GM19240 (cell line): Measurements from ENCODE around the gene C1QTNF9B.
"Not testable (repeated sequence)": the region's sequence is repeated elsewhere in the genome, so short reads cannot be mapped to it uniquely, and the experiment has no call there.

Source experiments
- DNase-seq: peaks from one replicate; pipeline ENCODE4 v3.0.0; 2011; ENCODE audit warnings: low spot score; ENCODE audit not compliant: insufficient read length

The C1QTNF9B gene

DNA sequence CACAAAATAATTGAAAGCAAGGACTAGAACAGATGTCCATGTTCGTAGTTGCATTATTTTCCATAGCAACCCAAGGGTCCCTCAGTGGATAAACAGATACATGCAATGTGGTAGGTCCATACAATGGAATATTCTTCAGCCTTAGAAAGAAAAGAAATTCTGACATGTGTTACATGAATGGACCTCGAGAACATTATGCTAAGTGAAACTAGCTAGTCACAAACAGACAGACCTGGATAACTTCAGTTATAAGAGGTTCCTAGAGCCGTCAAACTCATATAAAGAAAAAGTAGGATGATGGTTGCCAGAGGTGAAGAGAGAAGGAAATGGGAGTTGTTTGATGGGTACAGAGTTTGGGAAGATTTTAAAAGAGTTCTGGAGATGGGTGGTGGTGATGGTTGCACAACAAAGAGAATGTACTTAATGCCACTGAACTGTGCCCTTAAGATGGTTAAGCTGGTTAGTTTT lies at the start of gene C1QTNF9B:
C1QTNF9B (minus strand) TSS at position 51 of the 468 bp plus-strand sequence.
- DNase-seq = not testable (repeated sequence)

DNA sequence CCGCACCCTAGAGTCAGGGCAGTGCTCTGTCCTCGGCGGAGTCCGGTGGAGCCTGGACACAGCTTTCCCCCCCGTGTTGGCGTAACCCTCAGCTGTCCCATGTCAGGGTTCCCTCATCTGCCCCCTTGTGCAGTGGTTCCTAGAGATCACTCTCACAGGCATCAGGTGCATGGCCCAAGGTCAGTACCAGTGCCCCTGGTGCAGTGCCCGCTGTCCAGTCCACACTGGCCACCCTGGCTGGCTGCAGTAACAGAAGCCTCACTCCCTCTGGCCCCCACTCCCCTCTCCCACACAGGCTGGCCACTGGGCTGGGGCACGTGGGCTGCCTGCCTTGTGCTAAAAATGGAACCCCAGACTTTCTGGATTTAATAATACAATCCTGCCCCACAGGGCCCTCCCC lies 49.6 kb upstream of the C1QTNF9B start:
- no peak for DNase-seq

DNA sequence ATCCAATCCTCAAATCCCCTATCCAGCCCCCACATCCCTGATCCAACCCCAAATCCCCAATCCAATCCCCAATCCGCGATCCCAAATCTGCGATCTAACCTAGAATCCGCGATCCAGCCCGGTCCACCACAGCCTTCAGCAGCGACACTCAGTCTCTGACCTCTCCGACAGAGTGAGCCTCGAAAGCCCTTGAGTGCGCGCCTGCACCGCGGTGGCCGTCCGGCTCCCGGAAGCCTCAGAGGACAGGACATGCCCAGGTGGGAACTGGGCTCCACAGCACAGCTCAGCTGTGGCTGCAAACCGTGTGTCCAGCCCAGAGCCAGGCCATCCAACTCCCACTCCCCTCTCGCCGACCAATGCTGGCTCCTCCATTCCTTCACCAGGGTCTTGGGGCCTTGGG lies 48.8 kb upstream of the C1QTNF9B start:
- DNase-seq = no peak

DNA sequence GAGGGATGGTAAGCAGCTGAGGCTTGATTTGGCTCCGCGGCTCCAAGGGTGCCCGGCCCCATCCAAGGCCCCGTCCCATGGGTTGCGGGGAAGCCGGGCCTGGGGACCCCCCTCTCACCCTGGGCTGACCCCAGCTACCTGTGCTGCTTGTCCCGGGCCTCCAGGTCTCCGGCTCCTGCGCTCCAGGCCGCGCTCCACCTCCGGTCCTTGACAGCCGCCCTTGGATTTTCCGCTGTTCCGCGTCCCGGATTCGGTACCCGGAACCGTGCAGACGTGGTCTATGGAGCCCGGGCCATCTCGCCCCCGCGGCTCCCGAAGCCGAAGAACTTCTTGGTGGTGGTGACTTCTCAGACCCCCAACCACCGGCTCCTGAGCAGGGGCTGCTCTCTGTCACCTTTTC lies 48.3 kb upstream of the C1QTNF9B start:
- DNase-seq = no peak

DNA sequence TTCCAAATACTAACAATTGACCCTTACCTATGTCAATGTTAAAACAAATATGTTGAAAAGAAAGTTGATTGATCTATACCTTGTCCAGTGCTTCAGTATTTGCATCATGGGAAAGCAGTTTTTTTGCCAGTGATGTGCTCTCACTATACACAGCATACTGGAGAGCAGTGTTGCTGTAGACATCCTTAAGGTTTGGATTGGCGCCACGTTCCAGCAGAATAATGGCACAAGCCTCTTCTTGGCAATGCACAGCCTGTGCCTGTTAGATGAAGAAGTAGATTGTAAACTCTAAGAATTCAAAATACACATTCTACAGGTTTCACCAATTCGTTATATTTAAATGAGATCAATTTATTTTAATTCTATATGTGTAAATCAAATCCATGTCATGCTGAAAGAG lies 43.9 kb upstream of the C1QTNF9B start:
- DNase-seq = no peak

DNA sequence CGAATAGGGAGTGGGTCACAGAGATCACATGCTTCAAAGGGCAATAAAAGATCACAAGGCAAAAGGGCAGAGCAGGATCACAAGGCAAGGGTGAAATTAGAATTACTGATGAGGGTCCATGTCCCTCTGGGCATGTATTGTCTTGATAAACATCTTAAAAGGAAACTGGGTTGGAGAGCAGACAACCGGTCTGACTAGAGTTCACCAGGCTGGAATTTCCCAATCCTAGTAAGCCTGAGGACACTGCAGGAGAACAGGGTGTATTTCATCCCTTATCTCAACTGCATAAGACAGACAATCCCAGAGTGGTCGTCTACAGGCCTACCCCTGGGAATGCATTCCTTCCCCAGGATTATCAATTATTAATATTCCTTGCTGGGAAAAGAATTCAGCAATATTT lies 42.4 kb upstream of the C1QTNF9B start:
- not testable (repeated sequence) for DNase-seq

DNA sequence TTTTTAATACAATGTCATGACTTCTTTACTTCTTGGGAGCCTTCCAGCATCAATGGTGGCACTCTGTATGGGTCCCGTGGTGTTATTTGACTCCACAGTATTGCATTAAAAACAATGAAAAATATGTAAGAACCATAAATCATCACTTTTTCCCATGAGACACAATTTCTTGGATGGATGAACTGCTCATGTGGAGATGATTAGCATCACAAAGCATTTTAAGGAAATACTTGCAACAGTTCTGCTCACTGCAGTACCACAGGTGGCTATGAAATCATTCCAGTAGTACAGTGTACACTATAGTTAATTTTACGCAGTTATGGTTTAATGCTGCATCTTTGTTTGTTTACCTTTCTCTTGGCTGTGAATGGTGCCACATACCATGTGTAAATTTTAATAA lies 37.2 kb upstream of the C1QTNF9B start:
- no peak for DNase-seq

DNA sequence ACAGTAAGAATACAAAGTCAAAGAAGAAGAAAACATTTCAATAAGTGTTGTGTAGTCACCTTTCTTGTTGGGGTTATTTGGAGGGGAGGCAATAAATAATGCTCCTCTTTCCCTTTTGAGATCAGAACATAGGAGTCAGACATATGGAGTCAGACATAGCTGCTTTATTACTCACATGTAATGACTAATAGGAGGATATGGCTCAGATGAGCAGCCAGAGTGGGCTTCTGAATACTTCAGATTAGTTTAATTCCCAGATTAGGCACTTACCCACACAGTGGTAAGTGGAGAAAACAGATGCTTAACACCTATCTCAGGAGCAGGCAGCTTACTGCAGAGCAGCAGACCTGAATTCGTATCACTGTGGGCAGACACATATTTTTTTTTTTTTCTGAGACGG lies 31.7 kb upstream of the C1QTNF9B start:
- DNase-seq = no peak

DNA sequence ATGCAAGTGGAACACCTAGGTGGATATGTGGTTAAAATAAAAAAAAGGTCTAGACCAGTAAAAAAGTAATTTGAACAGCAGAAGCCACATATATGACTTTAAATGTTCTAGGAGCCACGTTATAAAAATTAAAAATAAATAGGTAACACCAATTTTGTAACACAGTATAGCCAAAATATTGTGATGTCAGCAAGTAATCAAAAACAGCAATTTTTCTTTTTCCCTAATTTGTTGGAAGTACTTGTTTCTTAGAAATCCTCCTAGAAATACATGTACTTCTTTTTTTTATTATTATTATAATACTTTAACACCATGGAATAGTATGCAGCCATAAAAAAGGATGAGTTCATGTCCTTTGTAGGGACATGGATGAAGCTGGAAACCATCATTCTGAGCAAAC lies 25.7 kb upstream of the C1QTNF9B start:
- DNase-seq = no peak

DNA sequence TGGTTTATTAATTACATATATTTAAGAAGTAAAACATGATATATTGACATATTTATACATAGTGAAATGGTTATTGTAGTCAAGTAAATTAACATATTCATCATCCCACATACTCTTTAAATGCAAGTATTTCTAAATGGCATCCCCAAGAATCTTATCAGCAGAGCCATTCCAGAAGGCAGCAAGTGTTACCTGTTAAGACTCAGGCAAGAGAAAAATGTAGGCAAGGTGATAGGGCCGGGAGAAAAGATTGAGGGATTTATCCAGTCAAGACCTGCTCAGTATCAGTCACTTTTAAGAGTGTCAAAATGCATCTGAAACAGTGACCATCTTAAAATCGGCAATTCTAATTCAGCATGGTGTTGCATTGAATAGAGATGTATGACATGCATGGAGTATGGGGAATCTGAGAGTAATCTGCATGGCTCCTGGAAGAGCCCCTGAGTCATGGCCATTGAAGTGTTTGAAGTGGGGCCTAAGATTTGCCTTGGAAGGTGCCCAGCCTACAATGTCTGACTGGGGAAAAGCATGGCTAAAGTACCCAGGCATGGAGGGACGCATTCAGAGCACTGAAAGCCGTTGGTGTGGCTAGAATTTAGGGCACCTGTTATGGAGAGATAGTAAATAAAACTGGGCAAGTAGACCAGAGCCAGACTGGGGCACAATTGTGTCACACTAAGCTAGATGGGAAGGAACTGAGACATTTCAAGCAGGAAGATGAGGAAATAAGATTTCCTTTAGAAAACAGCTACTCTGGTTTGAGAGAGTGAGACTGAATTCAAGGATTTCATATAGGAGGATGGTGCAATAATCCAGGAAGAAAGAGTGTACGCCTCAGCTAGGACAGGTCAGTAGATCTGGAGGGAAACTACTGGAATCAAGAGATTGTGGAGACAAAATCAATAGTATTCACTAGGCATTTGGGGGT lies 25.0 kb upstream of the C1QTNF9B start:
- no peak for DNase-seq

DNA sequence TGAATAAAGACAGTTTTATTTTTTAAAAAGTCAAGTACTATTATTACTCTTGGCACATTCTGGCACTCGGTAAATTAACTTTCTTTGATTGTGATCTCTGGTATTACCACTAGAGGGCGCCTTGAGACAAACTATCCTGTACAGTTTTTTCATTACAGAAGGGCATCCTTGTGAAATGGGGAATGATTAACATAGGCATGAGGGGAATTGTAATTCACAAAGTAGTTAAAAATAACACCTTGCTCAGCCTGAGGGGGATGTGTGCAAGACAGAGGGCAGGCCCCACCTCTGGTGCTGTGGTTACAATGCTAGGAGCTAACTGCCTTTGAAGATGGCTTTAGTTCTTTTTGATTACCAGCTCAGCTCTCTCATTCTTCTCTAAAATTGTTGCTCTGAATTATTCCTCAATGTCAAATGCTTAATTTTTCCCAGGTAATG lies 24.2 kb upstream of the C1QTNF9B start:
- no peak for DNase-seq

DNA sequence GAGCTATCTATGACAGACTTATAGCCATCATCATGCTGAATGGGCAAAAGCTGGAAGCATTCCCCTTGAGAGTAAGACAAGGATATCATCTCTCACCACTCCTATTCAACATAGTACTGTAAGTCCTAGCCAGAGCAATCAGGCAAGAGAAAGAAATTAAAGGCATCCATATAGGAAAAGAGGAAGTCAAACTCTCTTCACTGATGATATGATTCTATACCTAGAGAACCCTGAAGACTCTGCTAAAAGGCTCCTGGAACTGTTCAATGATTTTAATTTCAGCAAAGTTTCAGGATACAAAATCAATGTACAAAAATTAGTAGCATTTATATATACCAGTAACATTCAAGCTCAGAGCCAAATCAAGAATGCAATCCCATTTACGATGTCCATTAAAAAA lies 21.7 kb upstream of the C1QTNF9B start:
- DNase-seq = no peak

DNA sequence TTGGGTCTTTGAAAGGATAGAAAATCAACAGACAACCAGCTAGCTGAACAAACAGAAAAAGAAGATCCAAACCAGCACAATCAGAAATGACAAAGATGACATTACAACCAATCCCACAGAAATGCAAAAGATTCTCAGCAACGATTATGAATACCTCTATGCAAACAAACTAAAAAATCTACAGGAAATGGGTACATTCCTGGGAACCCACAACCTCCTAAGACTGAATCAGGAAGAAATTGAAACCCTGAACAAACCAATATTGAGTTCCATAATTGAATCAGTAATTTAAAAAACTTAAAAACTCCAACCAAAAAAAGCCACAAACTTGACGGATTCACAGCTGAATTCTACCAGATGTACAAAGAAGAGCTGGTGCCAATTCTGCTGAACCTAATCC lies 20.9 kb upstream of the C1QTNF9B start:
- no peak for DNase-seq

DNA sequence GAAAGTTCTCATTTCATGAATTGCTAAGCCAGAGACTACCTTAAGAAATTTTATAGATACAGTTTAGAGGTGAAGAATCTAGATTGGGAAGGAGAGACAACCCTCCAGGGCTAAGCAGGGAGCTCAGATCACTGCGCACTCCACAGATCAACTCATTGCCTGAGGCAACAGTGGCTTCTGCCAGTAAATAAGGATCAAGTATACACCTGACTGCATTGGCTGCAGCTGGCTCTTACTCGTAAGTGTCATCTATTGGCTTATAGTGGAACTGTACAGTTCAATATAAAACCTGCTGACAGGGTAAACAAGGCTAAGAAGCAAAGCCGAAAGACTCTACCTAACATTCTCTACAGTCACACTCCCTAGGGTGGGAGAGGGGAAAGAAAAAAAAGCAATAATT lies 18.0 kb upstream of the C1QTNF9B start:
- DNase-seq = no peak

DNA sequence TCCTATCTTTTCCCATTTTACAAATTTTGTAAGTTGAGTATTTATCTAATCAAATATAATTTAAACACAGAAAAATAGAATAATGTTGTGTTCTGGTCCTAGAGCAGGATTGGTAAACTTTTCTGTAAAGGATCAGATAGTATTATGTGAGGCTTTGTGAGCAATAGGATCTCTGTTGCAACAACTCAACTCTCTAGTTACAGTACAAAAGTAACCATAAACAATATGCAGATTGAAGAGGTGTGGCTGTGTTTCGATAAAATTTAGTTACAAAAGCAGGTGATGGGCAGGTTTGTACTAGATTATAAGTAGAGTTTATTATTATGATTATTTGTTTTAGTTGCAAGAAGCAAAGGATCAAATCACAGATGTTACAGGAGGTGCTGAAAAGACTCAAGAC lies 15.2 kb upstream of the C1QTNF9B start:
- no peak for DNase-seq

DNA sequence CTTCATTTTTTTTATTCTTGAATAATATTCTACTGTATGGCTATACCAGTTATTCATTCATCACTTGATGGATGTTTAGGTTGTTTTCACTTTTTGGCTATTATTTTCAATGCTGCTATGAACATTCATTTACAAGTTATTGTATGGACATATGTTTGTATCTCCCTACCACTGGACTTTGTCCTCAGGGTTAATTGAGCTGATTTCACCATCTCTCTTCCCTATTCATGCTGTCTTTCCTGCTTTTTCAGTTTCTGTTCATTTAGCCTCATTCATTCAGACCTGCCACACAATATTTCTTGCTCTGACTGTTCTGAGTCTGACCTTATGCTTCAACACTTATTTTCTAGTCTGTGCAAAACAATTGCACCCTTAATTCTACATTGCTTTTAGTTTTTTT lies 12.3 kb upstream of the C1QTNF9B start:
- no peak for DNase-seq

DNA sequence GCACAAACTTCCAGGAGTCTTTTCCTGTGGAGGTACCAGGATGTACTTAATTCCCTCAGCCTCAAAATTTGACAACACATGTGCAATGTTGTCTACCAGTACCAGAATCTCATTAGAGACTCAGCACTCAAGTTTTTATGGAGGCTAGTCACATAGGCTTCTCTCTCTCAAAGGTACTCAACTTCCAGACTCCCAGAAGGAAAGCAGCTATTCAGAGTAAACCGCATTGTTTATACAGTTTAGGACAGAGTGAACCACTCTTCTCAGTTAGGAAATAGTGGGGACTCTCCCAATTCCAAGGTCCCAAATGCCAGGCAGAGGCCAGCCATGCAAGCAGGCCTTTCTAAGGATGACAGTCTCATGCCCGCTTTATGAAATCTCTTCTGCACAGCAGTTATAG lies 8.5 kb upstream of the C1QTNF9B start:
- no peak for DNase-seq

DNA sequence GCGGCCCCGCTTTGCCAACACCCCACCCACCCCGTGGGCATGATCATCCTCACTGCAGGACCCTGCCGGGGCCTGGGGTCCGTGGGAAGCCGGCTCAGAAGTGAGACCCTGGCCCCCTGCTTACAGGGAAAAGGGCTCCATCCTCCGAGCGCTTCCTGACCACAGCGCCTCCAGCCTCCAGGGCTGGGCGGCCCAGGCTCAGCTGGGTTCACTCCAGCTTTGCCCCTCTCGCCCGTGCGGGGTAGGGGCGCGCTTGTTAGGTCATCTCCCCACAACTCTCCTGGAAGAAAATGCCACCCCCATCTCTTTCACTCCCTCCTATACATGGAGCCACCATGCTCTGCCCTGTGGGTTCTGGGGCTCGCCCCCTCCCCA lies 6.6 kb upstream of the C1QTNF9B start:
- DNase-seq = no peak

DNA sequence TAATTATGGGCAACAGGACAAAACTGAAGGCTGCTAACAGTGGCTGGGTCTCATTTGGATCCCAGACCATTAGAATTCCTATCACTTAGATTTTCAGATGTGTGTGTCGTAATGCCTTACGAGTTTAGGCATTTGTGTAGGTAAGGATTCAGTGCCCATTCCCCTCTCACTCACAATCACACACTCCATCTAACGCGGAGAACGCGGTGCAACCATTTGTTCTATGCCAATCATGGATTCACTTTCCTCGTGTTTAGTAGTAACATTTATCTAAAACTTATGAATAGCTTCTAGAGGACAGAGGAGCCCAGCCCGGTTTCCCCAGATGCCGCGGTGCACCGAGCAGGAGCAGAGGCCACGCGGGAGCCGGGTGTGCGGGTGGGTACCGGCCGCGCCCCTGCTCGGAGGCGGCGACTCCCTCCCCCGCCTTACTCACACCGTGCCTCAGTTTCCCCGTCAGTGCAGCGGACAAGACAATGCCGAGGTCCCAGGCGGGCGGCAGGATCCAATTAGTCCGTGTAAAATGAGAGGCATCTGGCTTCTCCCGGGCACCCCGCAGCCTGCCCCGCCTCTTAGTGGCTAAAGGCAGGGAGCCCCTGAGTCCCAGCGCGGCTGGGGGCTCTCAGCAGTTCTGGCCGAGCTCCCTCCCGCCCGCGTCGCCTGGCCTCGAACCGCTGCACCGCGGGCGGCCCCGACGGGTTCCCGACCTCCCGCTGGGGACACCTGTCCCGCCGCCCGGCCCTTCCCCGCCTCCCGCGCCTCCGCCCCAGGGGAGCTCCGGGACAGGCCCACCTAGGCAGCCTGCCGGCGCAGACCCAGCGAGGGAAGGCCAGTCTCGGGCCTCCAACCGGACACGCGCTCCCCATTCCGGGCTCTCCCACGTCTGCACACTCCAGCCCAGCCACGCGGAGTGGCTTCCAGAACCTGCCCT lies 5.9 kb upstream of the C1QTNF9B start:
- DNase-seq = no peak

DNA sequence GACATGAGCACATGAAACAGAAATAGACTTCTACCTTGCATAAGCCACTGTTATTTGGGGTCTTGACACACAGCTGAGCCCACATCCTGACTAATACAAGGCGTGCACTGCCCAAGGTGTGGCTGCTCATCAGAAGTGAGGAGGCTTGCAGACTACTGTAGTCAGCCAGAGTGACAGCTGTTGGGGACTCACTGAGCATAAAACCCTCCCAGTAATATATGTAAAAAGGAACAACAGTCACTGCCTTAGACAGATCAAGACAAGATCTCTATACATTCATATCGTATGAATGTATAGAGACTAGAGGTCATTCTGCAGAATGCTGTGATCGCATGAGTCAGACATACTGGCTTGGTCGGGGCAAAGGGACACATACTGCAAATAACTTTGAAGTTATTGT lies 4.1 kb upstream of the C1QTNF9B start:
- DNase-seq = no peak

DNA sequence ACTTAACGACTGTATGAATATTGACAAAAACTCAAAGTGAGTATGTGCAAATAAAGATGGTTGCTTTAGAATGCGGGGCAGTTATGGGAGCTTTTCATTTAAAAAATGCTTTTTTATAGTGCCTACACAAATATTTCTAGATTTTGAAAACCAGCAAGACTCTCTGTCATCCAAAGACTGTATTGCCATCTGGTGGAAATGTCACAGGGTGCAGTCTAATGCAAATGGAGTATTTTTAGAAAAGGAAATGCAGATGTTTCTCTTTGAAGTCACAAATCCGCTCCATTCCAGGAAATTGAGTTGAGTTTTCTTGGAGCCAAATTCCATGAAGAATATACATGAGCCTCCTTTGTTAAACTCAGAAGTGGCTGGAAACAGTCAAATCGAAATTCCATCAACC lies 2.3 kb upstream of the C1QTNF9B start:
- DNase-seq = no peak

DNA sequence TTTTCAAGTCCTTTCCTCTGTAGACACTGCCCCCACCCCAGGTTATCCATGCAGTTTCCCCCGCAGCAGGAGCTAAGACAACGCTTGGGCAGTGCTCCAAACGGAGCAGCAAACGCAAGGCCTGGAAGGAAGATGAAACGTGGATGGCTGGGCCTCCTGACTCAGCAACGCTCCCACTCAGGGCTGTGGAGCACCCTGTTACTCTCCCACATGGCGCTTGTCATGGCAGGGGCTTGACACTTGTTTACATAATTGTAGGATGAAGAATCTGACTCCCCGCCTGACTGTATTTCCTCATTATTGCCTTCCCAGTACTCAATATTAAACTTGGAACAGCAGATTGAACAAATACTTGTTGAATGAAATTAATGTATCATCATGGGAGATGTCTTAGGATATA lies 799 bp upstream of the C1QTNF9B start:
- no peak for DNase-seq
